Kasumi-1 (cell line): ENCODE measurements around the gene LONP2.
"Not testable (repeated sequence)": the region's sequence is repeated elsewhere in the genome, so short reads cannot be mapped to it uniquely, and the experiment has no call there.

ENCODE experiments used
- DNase-seq, 2 experiments: peaks; one replicate each; lab custom pipeline; 2025; lab: John Stamatoyannopoulos, UW

LONP2 gene

GRCh38 chr16:48395375-48395774 lies 151.3 kb downstream of the LONP2 start:
- DNase-seq = no peak

GRCh38 chr16:48402547-48402946 lies 158.4 kb downstream of the LONP2 start:
- DNase-seq = not testable (repeated sequence)

GRCh38 chr16:48405153-48405552 lies 161.1 kb downstream of the LONP2 start:
- no peak for DNase-seq

- DNase-seq = no peak
Measured at GRCh38 chr16:48405907-48406306, 161.8 kb downstream of the LONP2 start.
